IPS-20b (cell line): ENCODE data around the gene RPH3AL.

Experiments used
- H3K27ac ChIP-seq: one replicate; pipeline ENCODE4 v1.5.1; 2013; ENCODE audit warnings: low read length
- H3K27me3 ChIP-seq: 2 replicates; pipeline ENCODE4 v1.6.1; 2013; ENCODE audit warnings: mild to moderate bottlenecking, low read length, inconsistent platforms; ENCODE audit not compliant: insufficient read depth
- H3K36me3 ChIP-seq: 2 replicates; pipeline ENCODE4 v1.6.1; 2013; ENCODE audit warnings: low read depth, mild to moderate bottlenecking, inconsistent platforms, low read length, moderate library complexity; ENCODE audit not compliant: insufficient read depth
- H3K4me1 ChIP-seq: 2 replicates; pipeline ENCODE4 v1.6.1; 2013; ENCODE audit warnings: mild to moderate bottlenecking, control low read depth, inconsistent platforms, low read length, moderate library complexity; ENCODE audit not compliant: insufficient read depth
- H3K4me3 ChIP-seq: 2 replicates; pipeline ENCODE4 v1.5.1; 2013; ENCODE audit warnings: mild to moderate bottlenecking, low read length, inconsistent platforms
- H3K9ac ChIP-seq: 2 replicates; pipeline ENCODE4 v1.6.1; 2013; ENCODE audit warnings: low read depth, mild to moderate bottlenecking, inconsistent platforms, low read length, moderate library complexity
- H3K9me3 ChIP-seq: 2 replicates; pipeline ENCODE4 v1.6.1; 2013; ENCODE audit warnings: mild to moderate bottlenecking, low read depth, low read length, inconsistent platforms; ENCODE audit not compliant: insufficient read depth

RPH3AL gene, protein sequence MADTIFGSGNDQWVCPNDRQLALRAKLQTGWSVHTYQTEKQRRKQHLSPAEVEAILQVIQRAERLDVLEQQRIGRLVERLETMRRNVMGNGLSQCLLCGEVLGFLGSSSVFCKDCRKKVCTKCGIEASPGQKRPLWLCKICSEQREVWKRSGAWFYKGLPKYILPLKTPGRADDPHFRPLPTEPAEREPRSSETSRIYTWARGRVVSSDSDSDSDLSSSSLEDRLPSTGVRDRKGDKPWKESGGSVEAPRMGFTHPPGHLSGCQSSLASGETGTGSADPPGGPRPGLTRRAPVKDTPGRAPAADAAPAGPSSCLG

GRCh38 chr17:352421-353212 is at the start of gene RPH3AL:
TSS of gene RPH3AL (minus strand) at chr17:352807. CDS start at chr17:327543, 25,264 bp downstream.
- Histone ChIP-seq H3K4me1 (no peaks in the 10 kb centered on the region; the same call in 1 of the 2 replicates), H3K27ac (no peak within 1 kb of the TSS)

GRCh38 chr17:400257-400656 is 47.6 kb upstream of the RPH3AL start:
- no peak overlapping the region for H3K4me3 ChIP-seq

More at GRCh38 chr17:352421-353212, at the start of gene RPH3AL:
- Histone ChIP-seq H3K9me3 (no peaks in the 10 kb centered on the region; the same call in 1 of the 2 replicates), H3K27me3 (no peaks in the 10 kb centered on the region; the same call in 1 of the 2 replicates), H3K4me3 (no peak within 1 kb of the TSS; the same call in 1 of the 2 replicates), H3K9ac (no peak within 1 kb of the TSS), H3K36me3 (no peaks in the 10 kb centered on the region)

DNA sequence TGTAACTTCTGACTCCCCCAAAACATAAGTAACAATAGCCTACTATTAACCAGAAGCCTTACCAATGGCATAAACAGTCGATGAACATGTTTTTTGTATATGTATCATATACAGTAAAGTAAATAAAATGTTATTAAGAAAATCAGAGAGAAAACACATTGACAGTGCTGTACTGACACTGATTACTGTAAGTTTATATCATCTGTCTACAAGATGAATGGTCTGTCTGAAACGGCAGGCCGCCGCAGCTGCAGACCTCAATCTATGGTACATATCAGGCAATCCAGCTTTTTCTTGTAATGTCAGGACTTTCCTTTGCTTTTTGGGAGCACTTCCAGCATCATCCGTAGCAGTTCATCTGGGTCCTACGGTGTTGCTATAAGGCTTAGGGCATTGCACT is 44.2 kb upstream of the RPH3AL start:
- Histone ChIP-seq H3K4me1 (no peaks in the 10 kb centered on the region), H3K4me3 (no peak overlapping the region), H3K9ac (no peak overlapping the region), H3K36me3 (no peaks in the 10 kb centered on the region), H3K27me3 (no peaks in the 10 kb centered on the region; the same call in 1 of the 2 replicates), H3K27ac (no peak overlapping the region), H3K9me3 (no peaks in the 10 kb centered on the region)

More at GRCh38 chr17:400257-400656, 47.6 kb upstream of the RPH3AL start:
- Histone ChIP-seq H3K9me3 (no peaks in the 10 kb centered on the region), H3K36me3 (no peaks in the 10 kb centered on the region), H3K27ac (no peak overlapping the region), H3K27me3 (no peaks in the 10 kb centered on the region; the same call in 1 of the 2 replicates), H3K4me1 (no peaks in the 10 kb centered on the region), H3K9ac (no peak overlapping the region)

DNA sequence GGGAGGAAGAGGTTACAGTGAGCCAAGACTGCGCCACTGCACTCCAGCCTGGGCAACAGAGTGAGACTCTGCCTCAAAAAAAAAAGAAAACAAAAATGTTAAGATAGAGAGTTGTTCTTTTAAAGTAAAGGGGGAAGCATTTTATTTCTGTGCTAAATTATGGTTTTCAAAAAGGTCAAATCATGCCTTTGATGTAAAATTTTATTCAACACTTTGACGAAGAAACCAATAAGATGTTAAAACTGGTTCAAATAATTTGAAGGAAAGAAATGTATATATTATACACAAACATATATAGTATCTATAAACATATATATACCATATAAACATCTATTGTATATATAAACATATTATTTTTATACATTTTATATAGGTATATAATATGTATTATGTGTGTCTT is 43.4 kb upstream of the RPH3AL start:
- H3K4me1 ChIP-seq: no peaks in the 10 kb centered on the region
- H3K27ac ChIP-seq: no peak overlapping the region
- H3K27me3 ChIP-seq: no peaks in the 10 kb centered on the region
- H3K9me3 ChIP-seq: no peaks in the 10 kb centered on the region
- no peaks in the 10 kb centered on the region for H3K36me3 ChIP-seq
- no peak overlapping the region for H3K9ac ChIP-seq
- no peak overlapping the region for H3K4me3 ChIP-seq

GRCh38 chr17:395179-395578 is 42.6 kb upstream of the RPH3AL start:
- Histone ChIP-seq H3K27me3 (0 out of 2 replicates have a peak, but pooled peaks cover 3% of the 10 kb centered on the region), H3K36me3 (no peaks in the 10 kb centered on the region), H3K4me3 (no peak overlapping the region), H3K9me3 (no peaks in the 10 kb centered on the region), H3K4me1 (no peaks in the 10 kb centered on the region), H3K9ac (no peak overlapping the region), H3K27ac (no peak overlapping the region)

GRCh38 chr17:394718-395095 is 42.1 kb upstream of the RPH3AL start:
- Histone ChIP-seq H3K4me3 (no peak overlapping the region), H3K4me1 (no peaks in the 10 kb centered on the region), H3K9ac (no peak overlapping the region), H3K27me3 (peaks cover 8% of the 10 kb centered on the region; the same call in 1 of the 2 replicates), H3K9me3 (no peaks in the 10 kb centered on the region), H3K27ac (no peak overlapping the region), H3K36me3 (no peaks in the 10 kb centered on the region)

DNA sequence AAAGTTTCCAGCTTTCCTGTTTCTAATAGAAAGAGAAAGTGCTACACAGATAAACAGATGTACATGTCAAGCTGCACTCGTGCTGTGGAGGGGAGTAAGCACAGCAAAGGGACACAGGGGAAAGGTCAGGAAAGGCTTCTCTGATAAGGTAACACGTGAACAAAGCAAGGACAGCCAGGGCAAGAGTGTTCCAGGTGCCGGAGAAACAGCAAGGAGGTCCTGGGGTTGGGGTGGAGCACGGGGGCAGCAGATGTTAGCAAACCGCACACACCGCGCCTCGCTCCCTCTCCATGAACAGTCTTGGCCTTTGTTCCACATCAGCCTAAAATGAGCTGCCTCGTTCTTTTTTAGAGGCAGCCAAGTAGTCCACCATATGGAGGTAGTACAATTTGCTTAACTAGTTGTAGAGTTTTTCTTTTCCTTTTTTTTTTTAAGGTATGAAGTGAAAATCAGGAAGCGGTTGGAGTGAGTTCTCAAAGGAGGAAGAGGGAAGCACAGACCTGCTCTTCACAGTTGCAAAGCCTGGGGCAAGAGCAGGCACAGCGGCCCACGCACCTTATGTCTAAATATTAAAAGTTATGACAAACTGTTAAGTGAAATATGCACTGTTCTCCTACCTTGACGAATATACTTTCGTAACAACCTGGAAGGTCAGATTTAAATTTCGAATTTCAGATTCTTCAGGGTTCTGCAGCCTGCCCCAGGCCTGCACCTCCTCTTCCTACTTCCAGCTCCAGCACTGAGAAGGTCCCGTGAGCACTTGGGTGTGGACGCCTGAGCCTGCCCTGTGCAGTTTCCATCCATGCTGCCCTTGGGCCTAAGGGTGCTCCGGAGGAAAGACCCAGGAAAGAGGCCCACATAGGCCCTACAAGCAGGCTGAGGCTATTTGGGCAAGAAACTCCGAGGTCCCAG is 41.5 kb upstream of the RPH3AL start:
- Histone ChIP-seq H3K36me3 (no peaks in the 10 kb centered on the region), H3K27me3 (peaks cover 9% of the 10 kb centered on the region; the same call in 1 of the 2 replicates), H3K4me3 (no peak overlapping the region), H3K9ac (no peak overlapping the region), H3K4me1 (no peaks in the 10 kb centered on the region), H3K9me3 (no peaks in the 10 kb centered on the region), H3K27ac (no peak overlapping the region)

DNA sequence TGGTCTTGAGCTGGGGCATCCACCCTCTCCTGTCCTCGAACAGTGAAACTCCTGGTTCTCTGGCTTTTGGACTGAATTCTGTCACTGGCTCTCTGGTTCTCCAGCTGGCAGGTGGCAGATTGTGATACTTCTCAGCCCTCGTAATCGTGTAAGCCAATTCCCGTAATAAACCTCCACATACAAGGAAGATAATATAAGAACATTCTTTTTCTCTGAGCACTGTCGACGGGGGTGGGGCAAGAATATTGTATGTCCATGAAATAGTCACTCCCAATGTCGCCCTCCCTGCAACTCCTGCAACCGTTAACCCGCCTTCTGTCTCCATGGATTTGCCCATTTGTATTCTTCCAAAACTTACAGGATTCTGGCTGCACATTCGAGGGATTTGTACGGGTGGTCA is 39.2 kb upstream of the RPH3AL start:
- H3K4me1 ChIP-seq: peaks cover 2% of the 10 kb centered on the region; the same call in 1 of the 2 replicates
- no peak overlapping the region for H3K27ac ChIP-seq
- no peaks in the 10 kb centered on the region for H3K36me3 ChIP-seq
- no peak overlapping the region for H3K4me3 ChIP-seq
- no peaks in the 10 kb centered on the region; the same call in 1 of the 2 replicates for H3K9me3 ChIP-seq
- H3K27me3 ChIP-seq: peaks cover 28% of the 10 kb centered on the region
- H3K9ac ChIP-seq: no peak overlapping the region

DNA sequence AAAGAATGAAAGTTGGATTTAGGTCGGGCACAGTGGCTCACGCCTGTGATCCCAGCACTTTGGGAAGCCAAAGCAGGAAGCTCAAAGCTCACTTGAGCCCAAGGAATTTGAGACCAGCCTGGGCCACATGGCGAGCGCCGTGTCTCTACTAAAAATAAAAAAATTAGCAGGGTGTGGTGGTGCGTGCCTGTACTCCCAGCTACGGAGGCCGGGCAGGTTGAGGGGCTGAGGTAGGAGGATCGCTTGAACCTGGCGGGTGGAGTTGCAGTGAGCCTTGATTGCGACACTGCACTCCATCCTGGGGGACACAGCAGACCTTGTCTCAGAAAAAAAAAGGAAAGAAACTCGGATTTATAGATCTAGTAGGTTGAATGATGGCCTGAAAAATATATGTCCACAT is 37.4 kb upstream of the RPH3AL start:
- no peak overlapping the region for H3K27ac ChIP-seq
- H3K9me3 ChIP-seq: no peaks in the 10 kb centered on the region; the same call in 1 of the 2 replicates
- peaks cover 8% of the 10 kb centered on the region; the same call in 1 of the 2 replicates for H3K4me1 ChIP-seq
- no peak overlapping the region for H3K4me3 ChIP-seq
- no peaks in the 10 kb centered on the region for H3K36me3 ChIP-seq
- H3K27me3 ChIP-seq: peaks cover 40% of the 10 kb centered on the region
- H3K9ac ChIP-seq: no peak overlapping the region

- Histone ChIP-seq H3K9ac (no peak overlapping the region), H3K4me3 (no peak overlapping the region), H3K36me3 (no peaks in the 10 kb centered on the region), H3K27me3 (peaks cover 60% of the 10 kb centered on the region), H3K9me3 (no peaks in the 10 kb centered on the region; the same call in 1 of the 2 replicates), H3K4me1 (peaks cover 16% of the 10 kb centered on the region), H3K27ac (no peak overlapping the region)
Measured at GRCh38 chr17:388087-388486, 35.5 kb upstream of the RPH3AL start.
